ENCODE data around the gene MSLN. TPM values are rescaled to one million over a fixed set of nuclear protein-coding genes. Genes with fewer than 3 reads are reported as not detected.

The MSLN gene
- total RNA-seq, 1 experiment from 2014 or later = not detected

GRCh38 chr16:720990-721764, 39.4 kb upstream of the MSLN start, which contains the start of gene ANTKMT:
Gene ANTKMT (plus strand): TSS chr16:721146. CDS start chr16:721275, 129 bp downstream.
- Histone ChIP-seq H3K79me2 (ENCODE audit: low read length) (peaks cover 15% of the 10 kb centered on the region; the same call in 1 of the 2 replicates), H3K4me3 (ENCODE audit: low read length) (peak within 1 kb of the TSS; percentile 97)

DNA sequence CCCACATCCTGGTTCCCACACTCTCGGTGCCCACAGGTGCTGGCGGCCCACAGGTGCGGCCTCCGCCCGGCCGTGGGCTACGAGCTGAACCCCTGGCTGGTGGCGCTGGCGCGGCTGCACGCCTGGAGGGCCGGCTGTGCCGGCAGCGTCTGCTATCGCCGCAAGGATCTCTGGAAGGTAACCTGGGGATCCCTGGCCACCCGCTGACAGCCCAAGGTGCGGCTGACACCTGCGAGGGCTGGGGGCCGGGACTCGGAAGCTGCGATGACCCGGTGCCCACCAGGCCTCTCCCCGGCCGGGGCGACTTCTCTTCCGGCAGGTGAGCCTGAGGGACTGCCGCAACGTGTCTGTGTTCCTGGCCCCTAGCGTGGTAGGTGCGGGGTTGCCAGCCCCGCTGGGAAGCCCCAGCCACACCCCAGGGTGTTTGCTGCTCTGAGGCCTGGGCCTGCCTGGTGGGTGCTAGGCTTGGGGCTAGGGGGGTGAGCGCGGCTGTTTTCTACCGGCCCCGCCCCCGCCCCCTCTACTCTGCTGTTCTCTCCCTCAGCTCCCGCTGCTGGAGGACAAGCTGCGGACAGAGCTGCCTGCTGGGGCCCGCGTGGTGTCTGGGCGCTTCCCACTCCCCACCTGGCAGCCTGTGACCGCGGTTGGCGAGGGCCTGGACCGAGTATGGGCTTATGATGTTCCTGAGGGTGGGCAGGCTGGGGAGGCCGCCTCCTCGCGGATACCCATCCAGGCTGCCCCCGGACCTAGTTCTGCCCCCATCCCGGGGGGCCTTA, 38.6 kb upstream of the MSLN start:
- H3K27me3 ChIP-seq (ENCODE audit: low read length) = no peaks in the 10 kb centered on the region
- peak overlapping the region; percentile 88 for H3K4me2 ChIP-seq (ENCODE audit: low read depth, low read length, poor library complexity, severe bottlenecking)
- peak; percentile 45 for DNase-seq
- H4K20me1 ChIP-seq (ENCODE audit: insufficient read depth, low read depth, low read length) = peaks cover 19% of the 10 kb centered on the region
- peak overlapping the region; percentile 99 for H3K9ac ChIP-seq (ENCODE audit: low read length)
- H3K27ac ChIP-seq (ENCODE audit: low read length) = no peak overlapping the region
- H3K4me1 ChIP-seq (ENCODE audit: low read length) = peaks cover 84% of the 10 kb centered on the region
- H3K79me2 ChIP-seq (ENCODE audit: low read length) = 0 out of 2 replicates have a peak, but pooled peaks cover 15% of the 10 kb centered on the region
- H3K36me3 ChIP-seq (ENCODE audit: insufficient read depth, low read length) = 0 out of 2 replicates have a peak, but pooled peaks cover 2% of the 10 kb centered on the region
- H3K9me3 ChIP-seq (ENCODE audit: low read length) = no peaks in the 10 kb centered on the region
- H2AFZ ChIP-seq (ENCODE audit: low read length) = no peak overlapping the region
- H3K9me2 ChIP-seq (replicated peaks; ENCODE audit: insufficient read depth, low read length) = no peaks in the 10 kb centered on the region
- H3K4me3 ChIP-seq (ENCODE audit: low read length) = peak overlapping the region; percentile 97

More at GRCh38 chr16:720990-721764, 39.4 kb upstream of the MSLN start, which contains the start of gene ANTKMT:
- Histone ChIP-seq H3K9ac (ENCODE audit: low read length) (peak within 1 kb of the TSS; percentile 99), H3K9me3 (ENCODE audit: low read length) (no peaks in the 10 kb centered on the region), H3K9me2 (replicated peaks; ENCODE audit: insufficient read depth, low read length) (no peaks in the 10 kb centered on the region), H3K4me2 (ENCODE audit: low read depth, low read length, poor library complexity, severe bottlenecking) (peak within 1 kb of the TSS; percentile 88), H3K27me3 (ENCODE audit: low read length) (no peaks in the 10 kb centered on the region), H2AFZ (ENCODE audit: low read length) (no peak within 1 kb of the TSS; the same call in 1 of the 2 replicates), H3K27ac (ENCODE audit: low read length) (peak within 1 kb of the TSS; percentile 91), H3K36me3 (ENCODE audit: insufficient read depth, low read length) (0 out of 2 replicates have a peak, but pooled peaks cover 2% of the 10 kb centered on the region), H3K4me1 (ENCODE audit: low read length) (peaks cover 87% of the 10 kb centered on the region), H4K20me1 (ENCODE audit: insufficient read depth, low read depth, low read length) (peaks cover 25% of the 10 kb centered on the region)
- peak; percentile 97 for DNase-seq

DNA sequence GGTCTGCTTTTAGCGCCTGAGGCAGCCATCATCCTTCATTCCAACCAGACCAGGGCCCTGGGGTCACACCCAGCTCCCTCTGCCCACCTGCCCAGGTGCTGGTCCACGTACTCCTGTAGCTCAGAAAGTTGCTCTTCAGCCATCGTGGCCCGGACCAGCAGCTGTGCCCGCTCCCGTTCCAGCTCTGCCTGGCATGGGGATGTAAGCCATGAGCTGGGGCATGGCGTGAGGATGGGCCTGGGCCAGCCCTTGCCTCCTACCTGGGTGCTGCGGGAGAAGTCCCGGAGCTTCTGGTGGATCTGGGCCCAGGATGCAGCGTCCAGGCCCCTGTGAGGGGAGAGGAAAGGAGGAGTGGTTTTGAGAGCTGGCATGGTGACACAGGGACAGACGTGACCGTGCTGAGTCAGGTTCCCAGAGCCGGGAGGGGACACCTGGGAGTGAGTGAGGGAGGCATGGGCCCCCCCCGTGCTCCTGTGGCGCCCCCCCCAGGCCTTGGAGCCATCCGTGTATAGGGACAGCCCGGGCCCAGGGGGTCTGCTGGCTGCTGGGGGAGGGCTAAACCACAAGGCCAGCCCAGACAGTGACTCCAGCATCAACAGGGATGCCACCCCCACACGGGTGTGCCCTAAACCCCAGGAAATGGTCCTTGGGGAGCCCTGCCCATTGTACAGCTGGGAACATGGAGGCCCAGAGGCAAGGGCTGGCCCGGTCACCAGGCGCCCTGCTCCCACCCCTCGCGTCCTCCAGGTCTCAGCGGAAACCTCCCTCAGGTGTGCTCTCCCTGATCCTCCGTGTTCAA, 37.5 kb upstream of the MSLN start:
- no peaks in the 10 kb centered on the region for H3K9me2 ChIP-seq (replicated peaks; ENCODE audit: insufficient read depth, low read length)
- H2AFZ ChIP-seq (ENCODE audit: low read length) = no peak overlapping the region
- peak; percentile 42 for DNase-seq
- peak overlapping the region; percentile 35; the same call in 1 of the 2 replicates for H3K4me3 ChIP-seq (ENCODE audit: low read length)
- H3K27ac ChIP-seq (ENCODE audit: low read length) = peak overlapping the region; percentile 91
- 0 out of 2 replicates have a peak, but pooled peaks cover 2% of the 10 kb centered on the region for H3K36me3 ChIP-seq (ENCODE audit: insufficient read depth, low read length)
- peak overlapping the region; percentile 89 for H3K4me2 ChIP-seq (ENCODE audit: low read depth, low read length, poor library complexity, severe bottlenecking)
- H4K20me1 ChIP-seq (ENCODE audit: insufficient read depth, low read depth, low read length) = peaks cover 8% of the 10 kb centered on the region
- peak overlapping the region; percentile 75 for H3K9ac ChIP-seq (ENCODE audit: low read length)
- 0 out of 2 replicates have a peak, but pooled peaks cover 18% of the 10 kb centered on the region for H3K79me2 ChIP-seq (ENCODE audit: low read length)
- H3K9me3 ChIP-seq (ENCODE audit: low read length) = no peaks in the 10 kb centered on the region
- H3K4me1 ChIP-seq (ENCODE audit: low read length) = peaks cover 81% of the 10 kb centered on the region
- no peaks in the 10 kb centered on the region for H3K27me3 ChIP-seq (ENCODE audit: low read length)

DNA sequence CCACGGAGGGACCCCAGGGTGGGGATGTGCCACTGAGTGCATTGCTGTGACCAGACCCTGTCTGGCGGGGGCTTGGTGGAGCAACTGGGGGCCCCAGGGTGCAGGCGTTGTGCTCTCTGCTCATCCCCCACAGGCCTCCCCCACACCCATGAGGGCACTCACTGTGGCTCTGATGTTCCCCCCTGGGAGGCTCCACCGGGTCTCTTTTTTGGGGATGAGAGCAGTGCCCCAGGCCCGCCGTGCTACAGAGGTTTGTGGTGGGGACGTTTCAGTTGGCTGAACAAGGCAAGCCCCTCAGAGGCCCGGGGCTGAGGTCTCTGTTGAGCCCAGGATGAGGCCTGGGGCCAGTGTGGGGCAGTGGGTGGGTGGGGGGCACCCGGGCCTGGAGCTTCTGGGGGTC, 36.8 kb upstream of the MSLN start:
- peaks cover 83% of the 10 kb centered on the region for H3K4me1 ChIP-seq (ENCODE audit: low read length)
- H3K79me2 ChIP-seq (ENCODE audit: low read length) = peaks cover 22% of the 10 kb centered on the region; the same call in 1 of the 2 replicates
- H3K27ac ChIP-seq (ENCODE audit: low read length) = peak overlapping the region; percentile 91
- H3K9ac ChIP-seq (ENCODE audit: low read length) = peak overlapping the region; percentile 75
- peak overlapping the region; percentile 89 for H3K4me2 ChIP-seq (ENCODE audit: low read depth, low read length, poor library complexity, severe bottlenecking)
- no peaks in the 10 kb centered on the region for H3K9me2 ChIP-seq (replicated peaks; ENCODE audit: insufficient read depth, low read length)
- no peaks in the 10 kb centered on the region for H3K9me3 ChIP-seq (ENCODE audit: low read length)
- peak overlapping the region; percentile 35; the same call in 1 of the 2 replicates for H3K4me3 ChIP-seq (ENCODE audit: low read length)
- H3K27me3 ChIP-seq (ENCODE audit: low read length) = no peaks in the 10 kb centered on the region
- H2AFZ ChIP-seq (ENCODE audit: low read length) = no peak overlapping the region
- DNase-seq = peak; percentile 52
- H4K20me1 ChIP-seq (ENCODE audit: insufficient read depth, low read depth, low read length) = peaks cover 8% of the 10 kb centered on the region
- H3K36me3 ChIP-seq (ENCODE audit: insufficient read depth, low read length) = 0 out of 2 replicates have a peak, but pooled peaks cover 2% of the 10 kb centered on the region

DNA sequence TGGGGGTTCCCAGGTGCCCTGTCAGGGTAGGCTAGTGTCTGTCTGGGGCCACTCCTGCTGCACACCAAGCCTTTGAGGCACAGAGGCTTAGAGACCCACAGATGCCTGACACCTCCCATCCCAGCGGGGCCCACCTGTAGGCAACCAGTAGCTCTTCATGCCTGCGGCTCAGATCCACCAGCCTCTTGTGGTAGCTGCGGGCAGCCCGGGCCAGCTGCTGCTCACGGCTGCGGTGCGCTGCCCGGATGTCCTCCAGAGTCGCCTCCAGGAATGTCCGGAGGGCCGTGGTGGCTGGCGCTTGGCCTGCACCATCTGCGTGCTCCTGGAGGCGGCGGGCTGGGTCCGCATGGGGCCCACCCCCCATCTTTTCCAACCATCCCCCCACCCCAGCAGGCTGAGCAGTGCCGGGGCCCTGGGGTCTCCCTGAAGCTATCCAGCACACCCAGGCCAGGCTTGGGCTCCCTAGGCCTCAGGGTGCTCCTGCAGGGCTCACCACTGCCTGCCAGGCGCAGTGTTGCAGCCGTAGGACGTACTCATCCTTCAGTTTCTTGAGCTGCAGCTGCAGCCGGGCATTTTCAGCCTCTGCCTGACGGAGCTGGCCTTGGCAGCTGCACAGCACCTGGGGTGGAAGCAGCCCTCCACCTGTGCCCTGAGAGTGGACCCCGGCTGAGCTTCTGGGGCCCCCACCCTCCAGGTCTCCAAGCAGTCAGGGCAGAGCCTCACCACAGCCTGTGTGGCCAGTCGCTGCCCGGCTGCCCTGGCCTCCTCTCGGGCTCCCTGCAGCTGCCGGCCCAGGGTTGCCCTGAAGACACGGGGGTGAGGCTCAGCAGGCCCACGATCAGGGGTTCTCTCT, 36.1 kb upstream of the MSLN start:
- peaks cover 8% of the 10 kb centered on the region for H4K20me1 ChIP-seq (ENCODE audit: insufficient read depth, low read depth, low read length)
- no peaks in the 10 kb centered on the region for H3K9me3 ChIP-seq (ENCODE audit: low read length)
- peak; percentile 77 for DNase-seq
- H3K9ac ChIP-seq (ENCODE audit: low read length) = peak overlapping the region; percentile 75
- 0 out of 2 replicates have a peak, but pooled peaks cover 2% of the 10 kb centered on the region for H3K36me3 ChIP-seq (ENCODE audit: insufficient read depth, low read length)
- no peaks in the 10 kb centered on the region for H3K27me3 ChIP-seq (ENCODE audit: low read length)
- peaks cover 28% of the 10 kb centered on the region for H3K79me2 ChIP-seq (ENCODE audit: low read length)
- peak overlapping the region; percentile 91 for H3K27ac ChIP-seq (ENCODE audit: low read length)
- H3K9me2 ChIP-seq (replicated peaks; ENCODE audit: insufficient read depth, low read length) = no peaks in the 10 kb centered on the region
- H3K4me2 ChIP-seq (ENCODE audit: low read depth, low read length, poor library complexity, severe bottlenecking) = peak overlapping the region; percentile 89
- peaks cover 82% of the 10 kb centered on the region for H3K4me1 ChIP-seq (ENCODE audit: low read length)
- H2AFZ ChIP-seq (ENCODE audit: low read length) = no peak overlapping the region
- peak overlapping the region; percentile 73; the same call in 1 of the 2 replicates for H3K4me3 ChIP-seq (ENCODE audit: low read length)

DNA sequence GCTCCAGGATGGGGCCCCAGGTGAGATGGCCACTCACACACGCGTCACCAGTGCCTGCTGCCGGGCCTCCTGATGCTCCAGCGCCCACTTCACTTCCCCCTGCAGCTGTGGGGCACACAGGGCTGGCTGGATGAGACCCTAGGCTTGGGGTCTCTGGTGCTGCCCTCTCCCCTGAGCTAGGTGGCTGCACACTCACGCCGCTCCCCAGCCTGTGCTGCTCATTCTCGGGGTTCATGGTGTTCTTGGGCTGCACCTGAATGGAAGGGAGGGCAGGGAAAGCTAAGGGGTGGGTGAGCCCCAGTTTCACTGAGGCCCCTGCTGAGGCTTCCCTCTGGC, 35.5 kb upstream of the MSLN start:
- Histone ChIP-seq H2AFZ (ENCODE audit: low read length) (no peak overlapping the region), H3K4me3 (ENCODE audit: low read length) (peak overlapping the region; percentile 73; the same call in 1 of the 2 replicates), H3K4me1 (ENCODE audit: low read length) (peaks cover 82% of the 10 kb centered on the region), H3K79me2 (ENCODE audit: low read length) (peaks cover 32% of the 10 kb centered on the region), H4K20me1 (ENCODE audit: insufficient read depth, low read depth, low read length) (peaks cover 8% of the 10 kb centered on the region), H3K36me3 (ENCODE audit: insufficient read depth, low read length) (0 out of 2 replicates have a peak, but pooled peaks cover 3% of the 10 kb centered on the region), H3K9ac (ENCODE audit: low read length) (peak overlapping the region; percentile 75), H3K27me3 (ENCODE audit: low read length) (no peaks in the 10 kb centered on the region), H3K27ac (ENCODE audit: low read length) (peak overlapping the region; percentile 91), H3K9me2 (replicated peaks; ENCODE audit: insufficient read depth, low read length) (no peaks in the 10 kb centered on the region), H3K9me3 (ENCODE audit: low read length) (no peaks in the 10 kb centered on the region), H3K4me2 (ENCODE audit: low read depth, low read length, poor library complexity, severe bottlenecking) (peak overlapping the region; percentile 89)
- no peak for DNase-seq
